HG03558 (cell line): Measurements from ENCODE around the gene IFFO2.

Experiments used
- ATAC-seq: cut with Tn5 transposase; IDR thresholded peaks from one replicate; pipeline ENCODE4 v1.9.1; 2021; ENCODE audit warnings: moderate number of reproducible peaks; ENCODE audit not compliant: unreplicated experiment; ENCODE audit errors: extremely low read depth

IFFO2 gene

DNA sequence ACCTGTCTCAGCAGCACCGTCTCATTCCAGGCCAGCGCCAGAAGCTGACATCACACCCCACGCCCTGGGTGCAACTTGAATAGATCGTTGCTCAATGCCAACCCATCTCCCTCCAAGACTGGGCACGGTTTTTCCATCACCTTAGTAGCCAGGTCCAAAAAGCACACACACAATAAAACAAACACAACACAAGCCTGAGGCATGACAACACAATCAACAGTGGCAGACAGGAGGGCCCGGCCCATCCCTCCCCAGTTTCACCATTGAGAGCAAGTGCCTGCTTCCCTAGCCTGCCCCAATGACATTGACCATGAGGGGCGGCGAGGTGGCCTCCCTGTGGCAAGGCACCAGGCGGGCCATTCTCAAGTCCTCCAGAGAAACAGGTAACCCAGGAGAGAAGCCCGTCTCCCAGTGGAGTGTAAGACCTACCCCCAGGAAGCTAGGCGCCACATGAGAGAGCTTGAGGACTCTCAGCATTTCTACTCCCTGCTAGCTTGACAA, 2.7 kb downstream of the IFFO2 start:
- ATAC-seq: no peak

- no peak for ATAC-seq
Observed at GRCh38 chr1:18951818-18952391, 4.6 kb downstream of the IFFO2 start.

- no peak for ATAC-seq
Observed at GRCh38 chr1:18951416-18951815, 5.1 kb downstream of the IFFO2 start.

DNA sequence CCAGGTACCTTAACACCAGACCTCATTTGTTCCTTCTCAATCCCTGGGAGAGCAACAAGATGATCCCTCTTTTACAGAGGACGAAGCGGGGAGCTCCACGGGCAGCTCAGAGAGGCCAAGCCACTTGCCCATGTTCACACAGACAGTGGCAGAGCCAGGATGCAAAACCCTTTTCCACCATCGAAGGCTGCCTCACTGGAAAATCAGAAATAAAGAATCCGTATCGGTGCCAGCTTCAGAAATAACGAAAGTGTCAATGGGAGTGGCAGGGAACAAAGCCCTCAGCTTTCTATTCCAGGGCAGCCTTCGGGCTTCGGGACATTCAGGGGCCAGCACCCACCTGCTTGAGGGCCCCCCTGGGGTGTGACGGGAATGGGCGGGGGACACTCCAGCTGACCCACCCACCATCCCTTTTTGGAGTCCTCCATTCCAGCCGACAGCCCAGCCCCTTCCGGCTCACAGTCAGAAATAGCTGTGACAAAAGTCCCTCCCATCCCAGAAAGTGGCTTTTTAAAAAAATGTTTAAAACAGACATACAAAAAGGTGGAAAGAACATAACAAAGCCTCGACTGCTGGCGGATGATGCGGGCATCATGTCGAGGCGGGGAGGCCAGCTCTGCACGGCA, 6.0 kb downstream of the IFFO2 start:
- no peak for ATAC-seq

DNA sequence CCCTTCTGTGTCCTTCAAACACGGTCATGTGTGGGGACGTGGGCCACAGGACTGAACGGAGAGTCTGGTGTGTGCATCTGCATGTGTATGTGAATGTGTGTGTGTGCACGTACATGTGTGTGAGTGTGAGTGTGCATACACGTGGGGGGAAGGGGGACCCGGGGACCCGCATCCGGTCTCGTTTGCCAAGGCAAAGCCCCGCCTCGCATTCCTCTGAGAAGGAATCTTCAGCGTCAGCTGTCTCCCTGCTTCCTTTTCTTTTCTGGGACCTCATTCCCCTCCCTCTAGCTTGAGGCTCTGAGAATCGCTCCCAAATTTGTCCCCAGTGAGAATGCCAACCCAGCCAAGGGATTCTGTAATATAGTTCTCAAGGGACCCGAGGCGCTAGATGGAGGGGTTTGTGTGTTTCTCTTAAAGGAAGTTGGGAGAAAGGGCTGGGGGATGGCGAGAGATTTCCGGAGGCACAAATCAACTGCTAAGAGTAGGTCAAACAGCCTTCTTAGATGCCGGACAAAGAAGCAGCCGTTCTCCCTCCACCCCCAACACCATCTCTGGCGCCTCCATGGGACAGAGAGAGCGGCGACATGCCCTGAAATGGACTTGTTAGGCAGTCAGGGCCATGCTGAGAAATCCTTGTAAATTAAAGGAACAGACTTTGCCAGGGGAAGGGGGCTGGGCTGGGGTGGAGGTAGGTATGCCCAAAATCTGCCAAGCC, 6.6 kb downstream of the IFFO2 start:
- ATAC-seq: no peak

DNA sequence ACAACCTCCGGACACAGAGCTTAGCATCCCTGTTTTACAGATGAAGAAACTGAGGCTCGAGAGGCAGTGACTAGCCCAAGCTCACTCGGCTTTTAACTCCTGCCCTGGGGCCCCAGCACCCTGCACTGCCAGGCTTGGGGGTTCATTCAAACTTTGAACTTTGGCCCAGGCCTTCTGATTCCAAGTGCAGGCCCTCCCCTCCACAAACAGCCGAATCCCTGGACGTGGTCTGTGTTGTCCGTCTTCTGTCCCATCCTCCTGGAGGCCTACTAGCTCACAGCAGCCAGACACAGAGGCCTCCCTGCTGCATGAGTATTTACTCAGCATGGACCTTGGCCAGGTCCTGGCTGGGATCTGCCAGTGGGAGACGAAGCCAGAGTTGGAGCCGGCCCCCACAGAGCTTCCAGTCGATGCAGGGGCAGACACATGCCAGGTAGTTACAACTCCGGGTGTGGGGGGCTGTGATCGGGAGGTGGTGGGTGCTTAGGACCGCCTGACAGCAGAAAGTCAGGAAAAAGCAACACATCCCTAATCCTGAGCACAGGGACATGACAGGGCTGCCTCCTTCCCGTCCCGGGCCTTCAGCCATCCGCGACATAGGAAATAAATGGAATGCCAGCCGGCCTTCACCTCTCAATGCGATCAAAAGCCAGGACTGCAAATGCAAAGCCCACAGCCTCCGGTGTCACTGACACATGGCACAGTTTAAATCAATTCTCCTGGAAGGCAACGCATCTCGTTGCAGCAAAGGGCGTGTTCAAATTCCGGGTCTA, 7.4 kb downstream of the IFFO2 start:
- no peak for ATAC-seq

- ATAC-seq: no peak
Observed at GRCh38 chr1:18948048-18948912, 8.2 kb downstream of the IFFO2 start.

DNA sequence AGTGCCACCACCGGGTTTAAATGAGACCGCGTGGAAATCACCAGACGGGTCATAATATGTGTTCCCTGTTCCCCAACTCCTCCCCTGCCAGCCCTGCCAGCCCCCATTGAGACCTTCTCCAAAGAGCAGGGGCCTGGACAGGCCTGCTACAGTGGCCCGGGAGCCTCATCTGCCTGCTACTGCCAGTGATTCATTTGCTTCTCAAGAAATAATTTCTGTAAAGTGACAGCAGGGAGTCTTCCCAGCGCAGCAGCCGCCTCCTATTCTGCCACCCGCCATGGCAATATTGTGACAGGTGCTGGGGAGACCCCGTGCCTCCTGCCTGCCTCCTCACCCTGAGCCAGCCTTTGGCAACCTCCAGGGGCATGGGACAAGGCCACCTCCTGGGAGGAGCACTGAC, 8.9 kb downstream of the IFFO2 start:
- ATAC-seq: no peak

- ATAC-seq: no peak
Observed at GRCh38 chr1:18946550-18947381, 9.7 kb downstream of the IFFO2 start.

GRCh38 chr1:18945401-18945849, 11.1 kb downstream of the IFFO2 start:
- no peak for ATAC-seq

GRCh38 chr1:18944810-18945209, 11.7 kb downstream of the IFFO2 start:
- no peak for ATAC-seq

GRCh38 chr1:18943914-18944572, 12.4 kb downstream of the IFFO2 start:
- no peak for ATAC-seq

GRCh38 chr1:18943162-18943561, 13.3 kb downstream of the IFFO2 start:
- ATAC-seq: no peak

DNA sequence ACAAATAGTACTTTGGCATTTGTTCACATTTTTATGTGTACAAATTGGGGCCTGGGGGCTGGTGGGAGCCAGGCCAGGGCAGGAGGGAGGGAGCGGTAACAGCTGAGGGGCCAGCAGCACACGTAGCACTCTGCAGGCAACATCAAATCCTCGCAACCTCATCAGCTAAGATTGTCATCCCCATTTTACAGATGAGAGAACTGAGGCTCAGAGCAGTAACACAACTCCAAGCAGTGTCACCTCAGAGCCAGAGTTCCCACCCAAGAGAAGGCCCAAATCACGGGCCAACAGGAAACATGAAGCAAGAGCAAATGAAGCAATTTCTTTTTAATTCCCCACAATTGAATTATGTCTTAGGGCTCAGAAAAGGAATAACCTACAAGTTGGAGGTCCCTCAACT, 14.1 kb downstream of the IFFO2 start:
- ATAC-seq: no peak

- ATAC-seq: no peak
Observed at GRCh38 chr1:18941221-18942141, 15.0 kb downstream of the IFFO2 start.

DNA sequence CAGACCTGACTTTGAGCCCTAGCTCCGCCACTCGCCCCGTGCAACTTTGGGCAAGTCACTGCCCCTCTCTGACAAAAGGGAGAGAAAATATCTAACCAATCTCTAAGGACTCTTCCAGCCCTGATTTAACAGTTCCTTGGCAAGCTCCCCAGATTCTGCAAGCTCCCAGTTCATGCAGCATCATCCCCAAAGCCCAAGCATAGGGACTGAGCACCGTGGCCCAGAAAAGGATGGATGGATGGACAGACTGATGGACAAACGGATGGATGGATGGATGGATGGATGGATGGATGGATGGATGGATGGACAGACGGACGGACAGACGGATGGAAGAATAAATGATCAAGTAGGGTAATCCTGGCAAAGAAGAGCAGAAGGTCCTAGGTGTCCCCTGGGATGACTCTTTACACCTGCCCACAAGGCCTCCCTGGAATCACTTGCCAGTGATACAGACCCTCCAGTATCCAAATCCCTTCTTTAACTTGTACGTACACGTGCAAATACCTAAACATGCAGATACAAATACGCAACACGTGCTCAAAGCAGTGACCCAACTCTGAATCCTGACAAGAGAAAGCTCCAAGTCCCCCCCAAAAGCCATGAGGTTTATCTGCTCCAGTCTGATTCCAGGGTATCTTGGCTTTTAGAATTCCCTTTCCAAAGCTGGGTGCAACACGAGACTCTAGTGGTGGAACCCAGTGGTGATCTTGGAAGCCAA, 16.0 kb downstream of the IFFO2 start:
- no peak for ATAC-seq
